Activated CD4-positive, alpha-beta T cell treated with anti-CD3 and anti-CD28 coated beads for 36 hours (primary cell): ENCODE data around the gene CRACR2B. TPM values are rescaled to one million over a fixed set of nuclear protein-coding genes. Genes with fewer than 3 reads are reported as not detected.

Source experiments
- ATAC-seq: fragments of 200-7000 bp; cut with Tn5 transposase; one replicate; pipeline ENCODE4 v1.10.0; 2021; ENCODE audit warnings: mild to moderate bottlenecking, moderate library complexity
- CTCF ChIA-PET: fragments of 350-600 bp; sonication (Branson Sonifier 250); formaldehyde crosslinking; loops from one replicate; lab custom pipeline; 2021; ENCODE audit warnings: antibody characterized with exemption; lab: Charles Lee
- POLR2A ChIA-PET: fragments of 350-600 bp; sonication (Branson Sonifier 250); formaldehyde crosslinking; loops from one replicate; lab custom pipeline; 2021; ENCODE audit warnings: antibody characterized with exemption, inconsistent platforms; lab: Charles Lee
- DNase-seq: peaks from one replicate; pipeline ENCODE4 v3.0.0-alpha.2; 2020
- H3K27ac Mint-ChIP-seq: one replicate; pipeline ENCODE4 v1.8.0; 2021; ENCODE audit warnings: mixed read lengths
- H3K27me3 Mint-ChIP-seq: one replicate; pipeline ENCODE4 v1.8.0; 2021; ENCODE audit warnings: mixed read lengths
- H3K36me3 Mint-ChIP-seq: one replicate; pipeline ENCODE4 v1.8.0; 2021; ENCODE audit warnings: low read depth, mixed read lengths
- H3K4me1 Mint-ChIP-seq: one replicate; pipeline ENCODE4 v1.8.0; 2021; ENCODE audit warnings: mixed read lengths
- H3K4me3 Mint-ChIP-seq: one replicate; pipeline ENCODE4 v1.8.0; 2021; ENCODE audit warnings: mild to moderate bottlenecking, moderate library complexity, mixed read lengths
- H3K9me3 Mint-ChIP-seq: one replicate; pipeline ENCODE4 v1.8.0; 2021; ENCODE audit warnings: low read depth, mixed read lengths
- intact Hi-C, 2 experiments: fragments of 100-400 bp; cut with DNase I in 1 of 2; cut with micrococcal nuclease in 1 of 2; formaldehyde crosslinking; loops; one replicate each; pipeline versions ENCODE4 v1.14.2 to v1.15.1; 2022 to 2024; cut with DNase I, micrococcal nuclease
- total RNA-seq, 2 experiments: library from RNA; stranded (reverse); gene quantifications; one replicate each; pipeline ENCODE4 v1.2.3, GENCODE V29; 2021

The CRACR2B gene
- total RNA-seq, 2 experiments from 2014 or later, result 0.33 to 0.50 TPM

- Mint-ChIP-seq H3K4me1 (peaks cover 41% of the 10 kb centered on the region), H3K27me3 (peaks cover 34% of the 10 kb centered on the region), H3K27ac (no peak overlapping the region), H3K9me3 (no peaks in the 10 kb centered on the region), H3K4me3 (no peak overlapping the region), H3K36me3 (no peaks in the 10 kb centered on the region)
- ChIA-PET POLR2A (interaction anchor here (0.9 to 3.6 kb wide), 2 partner anchors 9 to 11 kb away, joined by 3 to 17 read pairs; partner anchors contain the start of gene PNPLA2), CTCF (interaction anchor here (1.6 kb wide), 1 partner anchor 11 kb away, joined by 5 read pairs; no protein-coding TSS in a partner anchor)
- peak; percentile 75 for DNase-seq
- peak; percentile 50 for ATAC-seq
- intact Hi-C loops, result loop anchor here in 1 of 2 experiments (1.0 to 5.0 kb wide), 2 partner anchors 10 to 432 kb away; no protein-coding TSS in a partner anchor
Observed at GRCh38 chr11:830295-831117, 2.8 kb downstream of the CRACR2B start.

DNA sequence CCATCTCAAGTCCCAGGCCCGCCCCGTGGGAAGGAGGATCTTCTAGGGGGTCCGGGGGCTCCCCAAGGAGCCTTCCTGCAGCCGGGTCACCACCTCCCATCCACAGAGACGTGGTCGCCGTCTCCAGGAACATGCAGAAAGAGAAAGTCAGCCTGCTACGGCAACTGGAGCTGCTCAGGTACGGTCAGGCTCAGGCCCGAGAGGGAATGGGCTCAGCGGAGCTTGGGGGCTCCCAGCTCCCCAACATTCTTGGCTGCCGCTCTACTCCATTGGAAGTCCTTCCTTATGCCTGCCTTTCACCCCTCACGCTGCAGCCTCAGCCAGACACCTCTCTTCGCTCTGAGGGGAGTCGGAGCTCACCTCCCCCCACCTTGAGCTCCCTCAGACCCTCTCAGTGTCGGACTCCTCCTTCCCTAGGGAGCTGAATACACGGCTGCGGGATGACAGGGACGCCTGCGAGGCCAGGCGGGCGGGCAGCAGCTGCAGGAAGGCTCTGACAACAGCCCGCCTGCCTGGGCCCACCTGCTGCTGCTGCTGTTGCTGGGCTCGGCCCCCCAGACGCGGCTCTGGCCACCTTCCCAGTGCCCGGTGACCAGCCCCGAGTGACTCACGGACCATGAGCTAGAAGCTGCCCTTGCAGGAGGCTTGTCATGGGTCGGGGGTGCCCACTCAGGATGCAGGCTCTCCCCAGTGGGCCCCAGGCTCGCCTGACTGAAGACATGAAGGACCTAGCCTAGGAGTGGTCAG is 3.6 kb downstream of the CRACR2B start:
- Mint-ChIP-seq H3K4me3 (no peak overlapping the region), H3K9me3 (no peaks in the 10 kb centered on the region), H3K27ac (no peak overlapping the region), H3K4me1 (peaks cover 40% of the 10 kb centered on the region), H3K27me3 (peaks cover 34% of the 10 kb centered on the region), H3K36me3 (no peaks in the 10 kb centered on the region)
- ATAC-seq (no peak), DNase-seq (no peak)
- intact Hi-C loops, result loop anchor here in 1 of 2 experiments (5.0 kb wide), 1 partner anchor 431 kb away; no protein-coding TSS in a partner anchor
- ChIA-PET CTCF (interaction anchor here (1.6 kb wide), 1 partner anchor 10 kb away, joined by 5 read pairs; no protein-coding TSS in a partner anchor), POLR2A (interaction anchor here (0.7 to 3.6 kb wide), 2 partner anchors 12 to 243 kb away, joined by 3 to 17 read pairs; partner anchors contain the start of gene PNPLA2)

DNA sequence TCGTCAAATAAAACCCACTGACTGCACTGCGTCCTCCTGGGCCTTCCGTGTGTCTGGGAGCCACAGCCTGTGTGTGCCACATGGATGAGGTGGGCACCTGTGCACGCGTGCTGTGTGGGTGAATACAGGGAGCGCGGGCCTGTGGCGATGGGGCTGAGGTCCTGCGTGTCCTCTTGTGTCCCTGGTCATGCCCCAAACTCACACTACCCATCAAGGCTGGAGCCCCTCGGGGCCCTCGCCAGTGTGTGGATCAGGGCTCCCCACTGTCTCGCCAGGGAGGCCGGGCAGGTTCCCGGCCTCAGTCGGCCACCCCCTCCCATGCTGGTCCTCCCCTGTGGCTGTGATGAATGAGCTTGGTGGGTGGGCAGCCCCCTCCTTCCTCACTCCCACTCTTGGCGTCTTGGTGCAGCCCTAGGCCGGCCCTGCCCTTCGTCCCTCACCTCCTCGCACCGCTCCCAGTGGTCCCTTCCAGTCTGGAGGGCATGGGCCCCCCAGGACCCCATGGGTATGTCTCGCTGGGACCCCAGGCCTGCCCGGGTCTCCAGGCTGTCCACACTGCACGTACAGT is 4.3 kb downstream of the CRACR2B start:
- ATAC-seq, result no peak
- no peak for DNase-seq
- Mint-ChIP-seq H3K4me3 (no peak overlapping the region), H3K4me1 (peaks cover 36% of the 10 kb centered on the region), H3K27ac (no peak overlapping the region), H3K36me3 (no peaks in the 10 kb centered on the region), H3K9me3 (no peaks in the 10 kb centered on the region), H3K27me3 (peaks cover 32% of the 10 kb centered on the region)
- ChIA-PET CTCF (interaction anchor here (1.9 kb wide), 1 partner anchor 16 kb away, joined by 8 read pairs; no protein-coding TSS in a partner anchor), POLR2A (interaction anchor here (0.7 to 3.6 kb wide), 2 partner anchors 13 to 244 kb away, joined by 3 to 17 read pairs; partner anchors contain the start of gene PNPLA2)
- intact Hi-C loops, result loop anchor here in 1 of 2 experiments (5.0 kb wide), 1 partner anchor 430 kb away; no protein-coding TSS in a partner anchor

DNA sequence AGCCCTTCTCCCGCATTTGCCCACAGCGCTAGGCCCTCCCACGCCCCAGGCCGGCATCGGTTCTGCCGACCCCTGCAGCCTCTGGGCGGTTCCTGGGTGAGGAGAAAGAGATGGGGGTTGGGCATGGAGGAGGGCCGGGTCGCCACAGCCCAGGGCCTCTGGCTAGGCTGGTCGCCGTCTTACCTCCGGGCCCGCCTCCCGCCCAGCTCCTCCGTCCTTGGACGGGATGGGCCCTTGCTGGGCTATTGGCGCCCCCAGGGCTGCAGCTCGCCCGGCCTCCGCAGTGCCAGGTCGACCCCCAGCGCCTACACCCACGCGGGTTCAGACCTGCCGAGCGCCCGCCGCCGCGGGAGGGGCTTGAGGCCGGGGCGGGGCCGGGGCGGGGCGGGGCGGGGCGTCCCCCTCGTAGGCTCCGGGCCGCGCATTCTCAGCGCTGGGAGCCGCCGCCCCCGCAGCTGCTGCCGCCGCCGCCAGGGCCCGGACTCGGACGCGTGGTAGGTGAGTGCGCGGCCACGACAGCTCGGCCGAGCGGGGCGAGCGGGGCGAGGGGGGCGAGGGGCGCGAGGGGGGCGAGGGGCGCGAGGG is 4.9 kb downstream of the CRACR2B start, which contains the start of gene CD151:
TSS of gene CD151 (plus strand) at position 424 of the 585 bp plus-strand sequence. CDS start 3,118 bp downstream, outside the sequence.
- H3K9me3 Mint-ChIP-seq, result no peaks in the 10 kb centered on the region
- ChIA-PET CTCF (interaction anchor here (1.9 kb wide), 1 partner anchor 16 kb away, joined by 8 read pairs; no protein-coding TSS in a partner anchor), POLR2A (interaction anchor here (3.6 kb wide), 1 partner anchor 13 kb away, joined by 17 read pairs; the partner anchor contains the start of gene PNPLA2)
- peak within 1 kb of the TSS; percentile 31 for H3K27ac Mint-ChIP-seq
- peak; percentile 55 for ATAC-seq
- peak; percentile 75 for DNase-seq
- intact Hi-C loops, result loop anchor here in 1 of 2 experiments (1.0 to 5.0 kb wide), 2 partner anchors 10 to 430 kb away; partner anchors contain the start of genes POLR2L and TSPAN4
- H3K36me3 Mint-ChIP-seq, result no peaks in the 10 kb centered on the region
- H3K4me3 Mint-ChIP-seq, result peak within 1 kb of the TSS; percentile 69
- H3K27me3 Mint-ChIP-seq, result peaks cover 30% of the 10 kb centered on the region
- H3K4me1 Mint-ChIP-seq, result peaks cover 33% of the 10 kb centered on the region

DNA sequence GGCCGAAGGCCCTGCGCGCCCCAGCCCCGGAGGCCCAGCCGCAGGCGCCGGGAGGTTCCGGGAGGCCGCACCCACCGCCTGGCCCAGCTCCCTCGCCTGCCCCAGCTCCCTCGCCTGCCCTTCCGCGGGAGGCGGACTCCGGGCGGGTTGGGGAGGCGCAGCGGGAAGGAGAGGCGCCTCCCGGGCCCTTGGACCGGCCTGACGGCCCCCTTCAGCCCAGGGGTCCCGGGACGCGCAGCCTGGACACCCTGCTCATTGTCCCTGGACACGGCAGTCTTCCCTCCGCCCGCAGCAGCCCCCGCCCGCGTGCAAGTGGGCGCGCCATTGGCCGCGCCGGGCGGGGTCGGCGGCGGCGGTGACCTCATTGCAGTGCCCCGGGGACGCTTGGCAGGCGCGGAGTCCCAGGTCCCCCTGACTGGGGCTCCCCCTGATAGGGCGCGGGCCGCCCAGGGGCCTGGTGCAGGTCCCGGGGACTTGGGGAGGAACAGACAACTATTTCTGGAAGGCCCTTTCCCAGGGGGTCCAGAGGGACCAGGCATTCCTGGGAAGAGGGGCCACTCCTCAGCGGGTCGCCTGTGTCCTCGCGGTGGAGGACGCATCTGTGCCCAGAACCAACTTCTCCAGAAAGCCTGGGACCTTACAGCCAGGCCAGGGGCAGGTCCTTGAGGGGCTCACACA is 5.5 kb downstream of the CRACR2B start:
- ChIA-PET POLR2A (interaction anchor here (1.1 to 3.6 kb wide), 2 partner anchors 9 to 14 kb away, joined by 3 to 17 read pairs; partner anchors contain the start of genes PNPLA2 and POLR2L), CTCF (interaction anchor here (0.6 to 1.9 kb wide), 2 partner anchors 15 to 129 kb away, joined by 3 to 8 read pairs; no protein-coding TSS in a partner anchor)
- Mint-ChIP-seq H3K36me3 (no peaks in the 10 kb centered on the region), H3K9me3 (no peaks in the 10 kb centered on the region), H3K27ac (no peak overlapping the region), H3K4me3 (peak overlapping the region; percentile 69), H3K4me1 (peaks cover 27% of the 10 kb centered on the region), H3K27me3 (peaks cover 24% of the 10 kb centered on the region)
- intact Hi-C loops, result loop anchor here in 1 of 2 experiments (1.0 to 5.0 kb wide), 2 partner anchors 9 to 429 kb away; partner anchors contain the start of genes POLR2L and TSPAN4
- DNase-seq (peak; percentile 64), ATAC-seq (peak; percentile 37)

GRCh38 chr11:833849-834311 is 6.2 kb downstream of the CRACR2B start:
- H3K4me3 Mint-ChIP-seq, result peak overlapping the region; percentile 69
- H3K4me1 Mint-ChIP-seq, result peaks cover 27% of the 10 kb centered on the region
- no peaks in the 10 kb centered on the region for H3K9me3 Mint-ChIP-seq
- no peaks in the 10 kb centered on the region for H3K36me3 Mint-ChIP-seq
- H3K27ac Mint-ChIP-seq, result peak overlapping the region; percentile 31
- ChIA-PET CTCF (interaction anchor here (0.6 to 1.9 kb wide), 2 partner anchors 14 to 129 kb away, joined by 3 to 8 read pairs; no protein-coding TSS in a partner anchor), POLR2A (interaction anchor here (1.1 to 3.6 kb wide), 3 partner anchors 8 to 14 kb away, joined by 3 to 17 read pairs (median 7); partner anchors contain the start of genes PNPLA2 and POLR2L)
- peaks cover 20% of the 10 kb centered on the region for H3K27me3 Mint-ChIP-seq
- intact Hi-C loops, result loop anchor here in 1 of 2 experiments (1.0 to 5.0 kb wide), 2 partner anchors 8 to 428 kb away; partner anchors contain the start of genes POLR2L and TSPAN4
- ATAC-seq (no peak), DNase-seq (no peak)

GRCh38 chr11:834371-835316 is 6.9 kb downstream of the CRACR2B start:
- Mint-ChIP-seq H3K27ac (no peak overlapping the region), H3K9me3 (no peaks in the 10 kb centered on the region), H3K4me1 (peaks cover 20% of the 10 kb centered on the region), H3K4me3 (peak overlapping the region; percentile 69), H3K27me3 (peaks cover 13% of the 10 kb centered on the region), H3K36me3 (no peaks in the 10 kb centered on the region)
- ChIA-PET POLR2A (interaction anchor here (1.1 to 1.4 kb wide), 2 partner anchors 7 to 15 kb away, joined by 3 to 7 read pairs; partner anchors contain the start of genes PNPLA2 and POLR2L), CTCF (no interaction called here)
- no peak for ATAC-seq
- intact Hi-C loops, result loop anchor here in 1 of 2 experiments (5.0 kb wide), 1 partner anchor 428 kb away; no protein-coding TSS in a partner anchor
- DNase-seq, result peak; percentile 46

DNA sequence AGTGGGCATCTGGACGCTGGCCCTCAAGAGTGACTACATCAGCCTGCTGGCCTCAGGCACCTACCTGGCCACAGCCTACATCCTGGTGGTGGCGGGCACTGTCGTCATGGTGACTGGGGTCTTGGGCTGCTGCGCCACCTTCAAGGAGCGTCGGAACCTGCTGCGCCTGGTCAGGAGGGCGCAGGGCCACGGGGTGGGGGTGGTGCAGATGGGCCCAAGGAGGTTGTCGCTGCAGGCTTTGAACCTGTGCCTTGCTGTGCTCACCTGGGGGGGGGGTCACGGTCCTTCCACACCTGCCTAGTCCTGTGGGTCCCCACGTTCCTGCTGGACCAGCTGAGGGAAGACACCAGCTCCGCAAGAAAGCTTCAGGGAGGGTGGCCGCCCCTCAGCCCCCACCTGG is 8.6 kb downstream of the CRACR2B start:
- peaks cover 29% of the 10 kb centered on the region for H3K4me1 Mint-ChIP-seq
- intact Hi-C loops, result no loop called here
- H3K9me3 Mint-ChIP-seq, result no peaks in the 10 kb centered on the region
- peaks cover 7% of the 10 kb centered on the region for H3K36me3 Mint-ChIP-seq
- CTCF ChIA-PET, result no interaction called here
- DNase-seq (no peak), ATAC-seq (no peak)
- POLR2A ChIA-PET, result no interaction called here
- H3K27me3 Mint-ChIP-seq, result peaks cover 7% of the 10 kb centered on the region
- H3K27ac Mint-ChIP-seq, result no peak overlapping the region
- H3K4me3 Mint-ChIP-seq, result no peak overlapping the region
